K562 (cell line): Measurements from ENCODE around the gene TUBA1A. TPM values are rescaled to one million over a fixed set of nuclear protein-coding genes. Genes with fewer than 3 reads are reported as not detected.

ENCODE experiments used
- CBX2 ChIP-seq: fragments of 200-600 bp; sonication (generic); IDR thresholded peaks from one replicate; pipeline ENCODE4 v1.6.1; 2012; ENCODE audit warnings: mild to moderate bottlenecking, low read length, inconsistent platforms; ENCODE audit not compliant: insufficient read depth, poor library complexity, severe bottlenecking
- ELF1 ChIP-seq: fragments of 200-800 bp; sonication (Bioruptor generic); IDR thresholded peaks from 2 replicates; pipeline ENCODE4 v1.6.1; 2016; ENCODE audit warnings: missing genetic modification characterization, missing compliant biosample characterization
- ELF4 ChIP-seq: fragments of 450-650 bp; formaldehyde crosslinking; IDR thresholded peaks from 2 replicates; pipeline ENCODE4 v1.4.0; 2022; ENCODE audit warnings: missing genetic modification characterization
- HNRNPLL ChIP-seq: fragments of 200-400 bp; formaldehyde crosslinking; IDR thresholded peaks from 2 replicates; pipeline ENCODE4 v1.6.1; 2017; ENCODE audit warnings: low read length, low read depth, mild to moderate bottlenecking; ENCODE audit not compliant: poor library complexity, severe bottlenecking
- MAFG ChIP-seq: fragments of 450-650 bp; conservative IDR thresholded peaks from 2 replicates; pipeline ENCODE4 v1.6.1; 2016; ENCODE audit warnings: missing genetic modification characterization, missing compliant biosample characterization
- MEF2D ChIP-seq: conservative IDR thresholded peaks from 2 replicates; pipeline ENCODE4 v1.6.1; 2016; ENCODE audit warnings: low read depth, missing genetic modification characterization, missing compliant biosample characterization
- NEUROD1 ChIP-seq: fragments of 150-350 bp; IDR thresholded peaks from 2 replicates; pipeline ENCODE4 v1.6.1; 2014; ENCODE audit warnings: borderline replicate concordance, low read length, low read depth; ENCODE audit not compliant: partially characterized antibody
- NONO ChIP-seq, 2 experiments: fragments of 200-400 bp in 1 of 2; fragments of 450-650 bp in 1 of 2; formaldehyde crosslinking in 1 of 2; IDR thresholded peaks; 2 replicates each; pipeline ENCODE4 v1.6.1; 2017; ENCODE audit warnings: low read depth in 2 of 2, mild to moderate bottlenecking in 2 of 2, moderate library complexity in 2 of 2, low read length in 1 of 2
- NRF1 ChIP-seq, 2 experiments: fragments of 450-650 bp; IDR thresholded peaks in 1 of 2; conservative IDR thresholded peaks in 1 of 2; 2 replicates each; pipeline ENCODE4 v1.6.1; 2014; ENCODE audit warnings: mild to moderate bottlenecking in 2 of 2
- OTX1 ChIP-seq: fragments of 450-650 bp; formaldehyde crosslinking; IDR thresholded peaks from 2 replicates; pipeline ENCODE4 v1.4.0; 2022; ENCODE audit warnings: mild to moderate bottlenecking
- POU5F1 ChIP-seq: fragments of 150-350 bp; IDR thresholded peaks from 2 replicates; pipeline ENCODE4 v1.6.1; 2014; ENCODE audit warnings: borderline replicate concordance, low read length, low read depth, mild to moderate bottlenecking; ENCODE audit not compliant: partially characterized antibody
- RBBP5 ChIP-seq: fragments of 200-600 bp; sonication (generic); IDR thresholded peaks from 2 replicates; pipeline ENCODE4 v1.6.1; 2012; ENCODE audit warnings: borderline replicate concordance, mild to moderate bottlenecking, low read length, control low read depth, inconsistent platforms; ENCODE audit not compliant: insufficient read depth, poor library complexity, severe bottlenecking
- RBM15 ChIP-seq: fragments of 200-400 bp; formaldehyde crosslinking; IDR thresholded peaks from 2 replicates; pipeline ENCODE4 v1.6.1; 2018; ENCODE audit warnings: mild to moderate bottlenecking, low read length, moderate library complexity; ENCODE audit not compliant: insufficient read depth
- SOX6 ChIP-seq: fragments of 450-650 bp; IDR thresholded peaks from 2 replicates; pipeline ENCODE4 v1.6.1; 2014; ENCODE audit warnings: mild to moderate bottlenecking
- SUPT5H ChIP-seq: fragments of 450-650 bp; IDR thresholded peaks from 2 replicates; pipeline ENCODE4 v1.6.1; 2016
- TEAD1 ChIP-seq, 2 experiments: fragments of 450-650 bp in 1 of 2; sonication (generic) in 1 of 2; formaldehyde crosslinking; IDR thresholded peaks; 2 replicates each; pipeline versions ENCODE4 v1.4.0 to v1.8.0; 2020 to 2022; ENCODE audit warnings: mild to moderate bottlenecking in 2 of 2, missing genetic modification reagents in 1 of 2
- U2AF1 ChIP-seq: fragments of 200-400 bp; formaldehyde crosslinking; optimal IDR thresholded peaks from 2 replicates; pipeline ENCODE3; 2017; ENCODE audit warnings: mild to moderate bottlenecking, low read depth, low read length, moderate library complexity
- USF2 ChIP-seq: sonication (generic); formaldehyde crosslinking; IDR thresholded peaks from 2 replicates; pipeline ENCODE4 v1.5.0; 2020; ENCODE audit warnings: missing genetic modification reagents
- ZBTB33 ChIP-seq: sonication (generic); formaldehyde crosslinking; IDR thresholded peaks from 2 replicates; pipeline ENCODE4 v1.8.1; 2023; ENCODE audit warnings: mild to moderate bottlenecking, missing genetic modification reagents
- ZNF589 ChIP-seq: fragments of 200-800 bp; sonication (Bioruptor generic); IDR thresholded peaks from 2 replicates; pipeline ENCODE4 v1.6.1; 2016; ENCODE audit warnings: low read depth, missing genetic modification characterization, missing compliant biosample characterization
- polyA plus RNA-seq, 8 experiments: library from polyadenylated mRNA; depleted of rRNA in 4 of 8; stranded (reverse) in 5 of 8; unstranded in 3 of 8; fragments of >200 nt; fragmentation: Nextera tagmentation in 2 of 8; fragmentation: Illumina TruSeq in 1 of 8; extraction: Ambion mirVana in 2 of 8; extraction: Trizol in 1 of 8; gene quantifications; 2 replicates each; pipeline versions ENCODE4 v1.2.1 to v1.2.3, GENCODE V29; 2011 to 2014; ENCODE audit warnings: inconsistent platforms in 1 of 8, missing spikeins in 1 of 8
- total RNA-seq, 7 experiments: library from RNA; depleted of rRNA in 6 of 7; stranded (reverse); fragments of >200 nt in 6 of 7; fragmentation: Illumina TruSeq in 2 of 7; extraction: Trizol in 2 of 7; gene quantifications; 2 replicates each; pipeline versions ENCODE4 v1.2.1 to v1.2.3, GENCODE V29; 2011 to 2021; ENCODE audit warnings: low replicate concordance in 1 of 7
- TF ChIP-seq, protein P1 (sequence below): sonication (generic); formaldehyde crosslinking; IDR thresholded peaks from 2 replicates; pipeline ENCODE4 v1.8.1; 2022; ENCODE audit warnings: missing genetic modification reagents
- TF ChIP-seq, protein P2 (sequence below), 2 experiments: IDR thresholded peaks; 2 replicates each; pipeline ENCODE4 v1.6.1; 2012; ENCODE audit warnings: improper control_type of control experiment in 2 of 2, low read depth in 2 of 2, low read length in 2 of 2, borderline replicate concordance in 1 of 2

TUBA1A gene
- total and polyA plus RNA-seq, 9 of the 15 experiments (the other 6 are each of a cell fraction or from before 2014, with no cell fraction given): 7.4 to 45.1 (median 11.9) TPM

DNA sequence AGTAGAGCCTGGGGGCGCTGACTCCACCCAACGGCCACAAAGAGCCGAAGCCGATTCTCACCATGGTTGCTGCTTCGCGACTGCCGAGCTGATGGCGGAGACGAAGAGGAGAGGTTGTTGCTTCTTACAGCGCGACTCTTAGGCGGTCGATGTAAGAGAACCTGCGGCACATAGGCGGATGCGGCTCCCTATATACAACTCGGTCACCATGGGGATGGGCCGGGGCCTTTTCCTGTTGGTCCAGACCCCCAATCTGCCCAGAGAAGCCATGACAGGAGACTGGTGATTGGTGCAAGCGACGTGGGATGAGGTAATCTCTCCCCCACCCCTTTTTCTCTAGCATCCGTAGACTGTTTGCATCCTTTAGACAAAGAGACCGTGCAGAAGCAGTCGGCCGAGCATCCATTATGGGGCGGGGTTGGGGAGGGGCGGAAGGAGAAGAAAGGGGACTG lies at the start of gene TUBA1A (continued):
- no peak for TF ChIP-seq ZBTB33 (CRISPR knock-in tag)
- TF ChIP-seq U2AF1: no peak
- 0 out of 2 replicates have a peak, but pooled peaks have one; percentile 36 for TF ChIP-seq ZNF589
- no peak for TF ChIP-seq TEAD1 (CRISPR knock-in tag; IDR thresholded peaks at IDR 0.05)
- TF ChIP-seq USF2 (CRISPR knock-in tag): no peak
- no peak for TF ChIP-seq NEUROD1
- no peak for TF ChIP-seq ELF1 (tag)
- no peak for TF ChIP-seq SUPT5H
- no peak for TF ChIP-seq MEF2D (tag)
- TF ChIP-seq, protein P1, sequence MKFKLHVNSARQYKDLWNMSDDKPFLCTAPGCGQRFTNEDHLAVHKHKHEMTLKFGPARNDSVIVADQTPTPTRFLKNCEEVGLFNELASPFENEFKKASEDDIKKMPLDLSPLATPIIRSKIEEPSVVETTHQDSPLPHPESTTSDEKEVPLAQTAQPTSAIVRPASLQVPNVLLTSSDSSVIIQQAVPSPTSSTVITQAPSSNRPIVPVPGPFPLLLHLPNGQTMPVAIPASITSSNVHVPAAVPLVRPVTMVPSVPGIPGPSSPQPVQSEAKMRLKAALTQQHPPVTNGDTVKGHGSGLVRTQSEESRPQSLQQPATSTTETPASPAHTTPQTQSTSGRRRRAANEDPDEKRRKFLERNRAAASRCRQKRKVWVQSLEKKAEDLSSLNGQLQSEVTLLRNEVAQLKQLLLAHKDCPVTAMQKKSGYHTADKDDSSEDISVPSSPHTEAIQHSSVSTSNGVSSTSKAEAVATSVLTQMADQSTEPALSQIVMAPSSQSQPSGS (CRISPR knock-in tag): no peak
- TF ChIP-seq OTX1: no peak
- no peak for TF ChIP-seq MAFG
- no peak for TF ChIP-seq ELF4 (CRISPR knock-in tag)
- peak; percentile 55 for TF ChIP-seq RBBP5
- TF ChIP-seq NONO (IDR thresholded peaks at IDR 0.05; ENCODE audit: low read depth in 2 of 2, low read length in 1 of 2): no peak
- TF ChIP-seq, protein P2, sequence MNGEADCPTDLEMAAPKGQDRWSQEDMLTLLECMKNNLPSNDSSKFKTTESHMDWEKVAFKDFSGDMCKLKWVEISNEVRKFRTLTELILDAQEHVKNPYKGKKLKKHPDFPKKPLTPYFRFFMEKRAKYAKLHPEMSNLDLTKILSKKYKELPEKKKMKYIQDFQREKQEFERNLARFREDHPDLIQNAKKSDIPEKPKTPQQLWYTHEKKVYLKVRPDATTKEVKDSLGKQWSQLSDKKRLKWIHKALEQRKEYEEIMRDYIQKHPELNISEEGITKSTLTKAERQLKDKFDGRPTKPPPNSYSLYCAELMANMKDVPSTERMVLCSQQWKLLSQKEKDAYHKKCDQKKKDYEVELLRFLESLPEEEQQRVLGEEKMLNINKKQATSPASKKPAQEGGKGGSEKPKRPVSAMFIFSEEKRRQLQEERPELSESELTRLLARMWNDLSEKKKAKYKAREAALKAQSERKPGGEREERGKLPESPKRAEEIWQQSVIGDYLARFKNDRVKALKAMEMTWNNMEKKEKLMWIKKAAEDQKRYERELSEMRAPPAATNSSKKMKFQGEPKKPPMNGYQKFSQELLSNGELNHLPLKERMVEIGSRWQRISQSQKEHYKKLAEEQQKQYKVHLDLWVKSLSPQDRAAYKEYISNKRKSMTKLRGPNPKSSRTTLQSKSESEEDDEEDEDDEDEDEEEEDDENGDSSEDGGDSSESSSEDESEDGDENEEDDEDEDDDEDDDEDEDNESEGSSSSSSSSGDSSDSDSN (IDR thresholded peaks at IDR 0.05; ENCODE audit: borderline replicate concordance in 1 of 2, low read depth in 2 of 2, low read length in 2 of 2): peak in 1 of 2 experiments; percentile 58; a peak in 1 of 4 replicates
- no peak for TF ChIP-seq CBX2
- TF ChIP-seq POU5F1: no peak
- no peak for TF ChIP-seq RBM15
- peak in 1 of 2 experiments; percentile 9; a peak in 1 of 4 replicates for TF ChIP-seq NRF1 (conservative IDR thresholded peaks at IDR 0.05 in 1 of 2, IDR thresholded peaks at IDR 0.05 in 1 of 2)
- no peak for TF ChIP-seq SOX6
- peak; percentile 33 for TF ChIP-seq HNRNPLL
